BE2C (cell line): ENCODE results near the gene GPR78.
A peak's percentile ranks its signal among the peaks of the same experiment; 100 is the strongest.

Source experiments
- DNase-seq: peaks from one replicate; pipeline ENCODE4 v3.0.0-alpha.2; 2020
- H3K27me3 ChIP-seq: fragments of 250-450 bp; sonication (Bioruptor Pico); 2 replicates; pipeline ENCODE4 v1.5.1; 2020; ENCODE audit warnings: mild to moderate bottlenecking
- H3K36me3 ChIP-seq: fragments of 250-450 bp; sonication (Bioruptor Pico); 2 replicates; pipeline ENCODE4 v1.5.1; 2020; ENCODE audit warnings: mild to moderate bottlenecking
- H3K4me1 ChIP-seq: fragments of 250-450 bp; sonication (Bioruptor Pico); 2 replicates; pipeline ENCODE4 v1.5.1; 2020
- H3K4me3 ChIP-seq: 2 replicates; pipeline ENCODE4 v1.5.1; 2011; ENCODE audit warnings: low read depth, low read length
- H3K9me3 ChIP-seq: fragments of 250-450 bp; sonication (Bioruptor Pico); 2 replicates; pipeline ENCODE4 v1.5.1; 2020
- TF ChIP-seq, protein P1 (sequence below): IDR thresholded peaks from 2 replicates; pipeline ENCODE4 v1.5.1; 2012; ENCODE audit warnings: mild to moderate bottlenecking, low read depth, low read length

GPR78 gene

DNA sequence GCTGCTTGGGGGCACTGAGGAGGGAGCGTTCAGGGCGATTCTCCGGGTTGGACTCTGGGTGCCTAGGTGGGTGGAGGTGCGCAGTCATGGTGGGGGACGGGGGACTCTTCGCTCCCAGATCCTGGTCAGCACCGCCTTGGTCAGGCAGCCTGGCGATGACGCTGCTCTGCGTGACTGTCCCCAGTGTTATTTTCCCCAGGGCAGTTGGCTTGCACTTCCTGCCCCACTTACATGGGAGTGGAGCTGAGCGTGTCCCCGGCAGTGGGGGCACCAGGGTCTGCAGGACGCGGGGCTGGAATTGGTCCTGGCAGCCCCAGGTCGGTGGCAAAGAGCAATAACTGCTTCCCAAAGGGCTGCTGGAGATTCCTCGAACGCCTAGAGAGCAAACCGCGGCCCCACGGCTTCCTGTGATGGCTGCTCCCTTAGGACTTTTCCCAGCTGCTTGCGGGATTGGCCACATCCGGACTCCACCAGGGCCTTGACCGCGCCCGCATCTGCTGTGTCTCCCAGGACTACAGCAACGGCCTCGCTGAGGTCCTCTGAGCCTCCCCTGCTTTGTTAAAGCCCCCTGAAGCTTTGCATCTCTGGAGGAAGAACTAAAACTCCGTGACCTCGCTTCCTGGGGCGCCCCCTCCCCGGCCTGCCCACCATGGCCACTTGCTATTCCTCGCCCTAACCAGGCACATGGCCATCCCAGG is 35.3 kb upstream of the GPR78 start:
- Histone ChIP-seq H3K4me1 (no peaks in the 10 kb centered on the region), H3K36me3 (no peaks in the 10 kb centered on the region), H3K4me3 (no peak overlapping the region), H3K9me3 (no peaks in the 10 kb centered on the region), H3K27me3 (no peaks in the 10 kb centered on the region)
- no peak for DNase-seq
- TF ChIP-seq, protein P1, sequence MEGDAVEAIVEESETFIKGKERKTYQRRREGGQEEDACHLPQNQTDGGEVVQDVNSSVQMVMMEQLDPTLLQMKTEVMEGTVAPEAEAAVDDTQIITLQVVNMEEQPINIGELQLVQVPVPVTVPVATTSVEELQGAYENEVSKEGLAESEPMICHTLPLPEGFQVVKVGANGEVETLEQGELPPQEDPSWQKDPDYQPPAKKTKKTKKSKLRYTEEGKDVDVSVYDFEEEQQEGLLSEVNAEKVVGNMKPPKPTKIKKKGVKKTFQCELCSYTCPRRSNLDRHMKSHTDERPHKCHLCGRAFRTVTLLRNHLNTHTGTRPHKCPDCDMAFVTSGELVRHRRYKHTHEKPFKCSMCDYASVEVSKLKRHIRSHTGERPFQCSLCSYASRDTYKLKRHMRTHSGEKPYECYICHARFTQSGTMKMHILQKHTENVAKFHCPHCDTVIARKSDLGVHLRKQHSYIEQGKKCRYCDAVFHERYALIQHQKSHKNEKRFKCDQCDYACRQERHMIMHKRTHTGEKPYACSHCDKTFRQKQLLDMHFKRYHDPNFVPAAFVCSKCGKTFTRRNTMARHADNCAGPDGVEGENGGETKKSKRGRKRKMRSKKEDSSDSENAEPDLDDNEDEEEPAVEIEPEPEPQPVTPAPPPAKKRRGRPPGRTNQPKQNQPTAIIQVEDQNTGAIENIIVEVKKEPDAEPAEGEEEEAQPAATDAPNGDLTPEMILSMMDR = no peak

- no peaks in the 10 kb centered on the region for H3K4me1 ChIP-seq
- H3K9me3 ChIP-seq = no peaks in the 10 kb centered on the region
- TF ChIP-seq, protein P1 = no peak
- no peaks in the 10 kb centered on the region for H3K27me3 ChIP-seq
- no peaks in the 10 kb centered on the region for H3K36me3 ChIP-seq
- no peak for DNase-seq
- no peak overlapping the region for H3K4me3 ChIP-seq
Observed at GRCh38 chr4:8545439-8545765, 34.8 kb upstream of the GPR78 start.

- H3K4me3 ChIP-seq = no peak overlapping the region
- TF ChIP-seq, protein P1 = no peak
- no peaks in the 10 kb centered on the region for H3K36me3 ChIP-seq
- H3K4me1 ChIP-seq = no peaks in the 10 kb centered on the region
- no peaks in the 10 kb centered on the region for H3K27me3 ChIP-seq
- DNase-seq = no peak
- H3K9me3 ChIP-seq = no peaks in the 10 kb centered on the region
Observed at GRCh38 chr4:8546766-8547107, 33.5 kb upstream of the GPR78 start.

DNA sequence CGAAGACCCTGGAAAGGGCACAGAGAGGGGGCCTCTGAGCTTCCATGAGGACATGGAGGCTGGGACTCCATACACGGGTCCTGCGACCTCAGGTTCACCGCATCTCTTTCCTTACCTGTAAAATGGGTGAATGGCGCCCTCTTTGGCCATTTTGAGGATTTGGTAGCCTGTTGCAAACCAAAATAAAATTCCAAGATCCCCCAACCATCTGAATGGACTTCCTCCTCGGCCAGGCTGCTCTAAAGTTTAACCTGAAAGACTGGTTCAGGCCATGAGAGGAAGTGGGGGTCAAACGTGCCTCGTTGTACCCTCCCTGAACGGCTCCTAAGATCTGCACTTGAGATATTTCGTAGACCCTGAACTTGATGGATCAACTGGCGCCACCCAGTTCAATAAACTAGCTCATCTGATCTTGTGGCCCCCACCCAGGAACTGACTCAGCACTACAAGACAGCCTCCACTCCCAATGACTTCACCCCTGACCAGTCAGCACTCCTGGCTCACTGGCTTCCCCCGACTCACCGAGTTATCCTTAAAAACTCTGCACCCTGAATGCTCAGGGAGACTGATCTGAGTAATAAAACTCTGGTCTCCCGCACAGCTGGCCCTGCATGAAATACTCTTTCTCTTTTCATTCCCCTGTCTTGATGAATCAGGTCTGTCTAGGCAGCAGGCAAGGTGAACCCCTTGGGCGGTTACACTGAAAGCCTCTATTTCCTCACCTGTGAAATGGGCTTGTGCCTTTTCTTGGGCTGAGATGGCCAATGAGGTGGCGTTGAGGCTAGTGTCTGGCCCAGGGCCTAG is 32.9 kb upstream of the GPR78 start:
- Histone ChIP-seq H3K4me3 (no peak overlapping the region), H3K36me3 (no peaks in the 10 kb centered on the region), H3K9me3 (no peaks in the 10 kb centered on the region), H3K27me3 (no peaks in the 10 kb centered on the region), H3K4me1 (no peaks in the 10 kb centered on the region)
- DNase-seq = no peak
- TF ChIP-seq, protein P1 = peak; percentile 30

GRCh38 chr4:8547912-8548730 is 32.1 kb upstream of the GPR78 start:
- H3K4me1 ChIP-seq = no peaks in the 10 kb centered on the region
- H3K9me3 ChIP-seq = no peaks in the 10 kb centered on the region
- TF ChIP-seq, protein P1 = no peak
- no peak overlapping the region for H3K4me3 ChIP-seq
- DNase-seq = no peak
- no peaks in the 10 kb centered on the region for H3K36me3 ChIP-seq
- no peaks in the 10 kb centered on the region for H3K27me3 ChIP-seq
